HG03060 (cell line): ENCODE data around the gene PRR13.
"Not testable (repeated sequence)": the region's sequence is repeated elsewhere in the genome, so short reads cannot be mapped to it uniquely, and the experiment has no call there.

ENCODE experiments used
- ATAC-seq: cut with Tn5 transposase; IDR thresholded peaks from one replicate; pipeline ENCODE4 v1.9.1; 2021; ENCODE audit warnings: low read depth, moderate number of reproducible peaks; ENCODE audit not compliant: unreplicated experiment

PRR13 gene, protein sequence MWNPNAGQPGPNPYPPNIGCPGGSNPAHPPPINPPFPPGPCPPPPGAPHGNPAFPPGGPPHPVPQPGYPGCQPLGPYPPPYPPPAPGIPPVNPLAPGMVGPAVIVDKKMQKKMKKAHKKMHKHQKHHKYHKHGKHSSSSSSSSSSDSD

DNA sequence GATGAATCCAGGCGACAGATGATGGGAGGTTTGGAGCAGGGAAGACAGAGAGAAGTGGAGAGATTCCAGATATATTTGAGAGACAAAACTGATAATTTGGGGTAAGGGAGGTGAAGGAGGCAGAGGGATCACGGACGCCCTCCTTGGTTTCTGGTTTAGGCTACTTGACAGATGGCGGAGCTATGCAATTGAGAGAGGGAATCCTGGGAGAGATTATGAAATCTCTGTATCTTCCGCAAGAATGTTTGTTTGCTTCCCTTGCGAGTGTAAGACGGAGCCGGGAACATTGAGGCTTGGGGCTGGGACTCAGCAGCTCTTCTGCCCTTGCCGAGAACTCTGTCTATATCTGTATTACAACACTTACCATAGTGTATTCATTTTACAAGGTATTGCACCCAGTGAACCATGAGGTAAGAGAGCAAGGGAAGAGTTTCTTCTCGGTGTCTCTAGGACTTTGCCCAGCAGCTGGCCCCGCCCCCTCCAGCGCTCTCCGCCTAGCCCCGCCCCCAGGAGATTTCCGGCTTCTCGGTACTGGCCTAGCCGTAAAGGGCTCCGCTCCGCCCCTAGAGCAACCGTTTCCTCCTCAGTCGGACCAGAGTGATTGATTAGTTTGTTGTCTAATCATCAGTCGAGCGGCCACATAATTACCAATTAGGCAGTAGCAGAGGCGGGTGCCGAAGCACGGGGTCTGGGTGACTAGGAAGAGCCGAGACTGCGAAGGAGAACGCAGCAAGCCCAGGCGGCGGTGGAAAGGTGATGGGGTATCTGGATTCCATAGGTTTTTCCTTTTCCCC is at the start of gene PRR13:
PRR13 (plus strand) TSS at position 695 of the 794 bp plus-strand sequence. CDS start 981 bp downstream, outside the sequence.
- ATAC-seq = peak; percentile 94

DNA sequence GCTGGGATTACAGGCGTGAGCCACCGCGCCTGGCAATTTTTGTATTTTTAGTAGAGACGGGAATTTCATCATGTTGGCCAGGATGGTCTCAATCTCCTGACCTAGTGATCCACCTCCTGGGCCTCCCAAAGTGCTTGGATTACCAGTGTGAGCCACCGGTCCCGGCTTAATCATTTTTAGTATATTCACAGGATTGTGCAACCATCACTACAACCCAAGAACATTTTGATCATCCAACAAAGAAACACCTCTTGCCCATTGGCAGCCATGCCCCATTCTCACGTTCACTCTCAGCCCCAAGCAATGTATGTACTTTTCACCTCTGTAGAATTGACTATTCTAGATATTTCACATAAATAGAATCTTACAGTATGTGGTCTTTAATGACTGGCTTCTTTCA is 41.6 kb upstream of the PRR13 start:
- no peak for ATAC-seq

DNA sequence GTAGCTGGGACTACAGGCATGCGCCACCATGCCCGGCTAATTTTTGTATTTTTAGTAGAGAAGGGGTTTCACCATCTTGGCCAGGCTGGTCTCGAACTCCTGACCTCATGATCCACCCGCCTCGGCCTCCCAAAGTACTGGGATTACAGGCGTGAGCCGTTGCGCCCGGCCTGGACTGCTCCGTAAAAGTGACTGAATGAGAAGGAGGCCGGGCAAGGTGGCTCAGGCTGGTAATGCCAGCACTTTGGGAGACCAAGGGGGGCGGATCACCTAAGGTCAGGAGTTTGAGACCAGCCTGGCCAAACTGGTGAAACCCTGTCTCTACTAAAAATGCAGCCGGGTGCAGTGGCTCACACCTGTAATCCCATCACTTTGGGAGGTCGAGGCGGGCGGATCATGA is 39.2 kb upstream of the PRR13 start:
- not testable (repeated sequence) for ATAC-seq

DNA sequence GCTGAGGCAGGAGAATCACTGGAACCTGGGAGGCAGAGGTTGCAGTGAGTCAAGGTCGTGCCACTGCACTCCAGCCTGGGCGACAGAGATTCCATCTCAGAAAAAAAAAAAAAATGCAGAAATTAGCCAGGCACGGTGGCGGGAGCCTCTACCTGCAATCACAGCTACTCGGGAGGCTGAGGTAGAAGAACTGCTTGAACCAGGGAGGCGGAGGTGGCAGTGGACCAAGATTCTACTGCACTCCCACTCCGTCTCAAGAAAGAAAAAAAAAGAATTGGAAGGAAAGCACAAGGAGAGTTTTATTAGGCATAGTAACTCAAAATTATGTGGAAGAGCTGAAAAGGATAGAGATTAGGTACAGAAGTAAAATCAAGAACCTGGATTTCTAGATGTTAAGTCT is 38.7 kb upstream of the PRR13 start:
- no peak for ATAC-seq

DNA sequence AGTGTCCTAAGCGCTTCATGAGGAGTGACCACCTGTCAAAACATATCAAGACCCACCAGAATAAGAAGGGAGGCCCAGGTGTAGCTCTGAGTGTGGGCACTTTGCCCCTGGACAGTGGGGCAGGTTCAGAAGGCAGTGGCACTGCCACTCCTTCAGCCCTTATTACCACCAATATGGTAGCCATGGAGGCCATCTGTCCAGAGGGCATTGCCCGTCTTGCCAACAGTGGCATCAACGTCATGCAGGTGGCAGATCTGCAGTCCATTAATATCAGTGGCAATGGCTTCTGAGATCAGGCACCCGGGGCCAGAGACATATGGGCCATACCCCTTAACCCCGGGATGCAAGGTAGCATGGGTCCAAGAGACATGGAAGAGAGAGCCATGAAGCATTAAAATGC is 30.6 kb upstream of the PRR13 start:
- no peak for ATAC-seq

DNA sequence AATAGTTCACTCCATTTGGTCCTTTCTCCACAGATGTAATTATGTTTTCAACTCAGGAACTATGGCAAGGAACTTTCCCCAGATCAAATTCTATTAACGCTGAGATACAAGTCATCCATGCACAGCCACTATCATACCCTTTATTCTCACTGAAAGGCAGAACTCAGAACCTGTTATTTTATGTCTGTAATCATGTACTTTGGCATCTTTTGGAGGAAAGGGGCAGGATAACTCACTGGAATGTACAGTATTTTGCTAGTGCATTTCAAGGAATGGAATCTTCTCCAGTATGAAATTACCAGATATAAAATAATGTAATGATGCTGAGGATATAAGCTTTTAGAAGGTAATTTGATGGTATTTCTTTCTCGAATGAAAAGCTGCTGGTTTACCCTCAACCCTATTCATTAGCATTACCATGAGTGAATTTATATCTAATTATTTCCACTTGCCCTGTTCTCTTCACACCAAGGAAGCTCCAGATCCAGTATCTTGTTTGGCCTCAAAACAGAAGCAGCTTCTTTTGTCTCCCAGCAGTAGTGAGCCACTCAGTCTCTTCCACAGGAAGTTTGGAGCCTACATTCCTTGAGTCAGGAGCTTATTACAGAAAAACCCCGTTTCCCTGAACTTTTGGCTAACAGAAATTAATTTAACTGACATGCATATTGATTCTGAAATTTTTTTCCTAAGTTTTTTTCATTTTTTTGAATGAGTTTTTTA is 27.9 kb upstream of the PRR13 start:
- no peak for ATAC-seq

DNA sequence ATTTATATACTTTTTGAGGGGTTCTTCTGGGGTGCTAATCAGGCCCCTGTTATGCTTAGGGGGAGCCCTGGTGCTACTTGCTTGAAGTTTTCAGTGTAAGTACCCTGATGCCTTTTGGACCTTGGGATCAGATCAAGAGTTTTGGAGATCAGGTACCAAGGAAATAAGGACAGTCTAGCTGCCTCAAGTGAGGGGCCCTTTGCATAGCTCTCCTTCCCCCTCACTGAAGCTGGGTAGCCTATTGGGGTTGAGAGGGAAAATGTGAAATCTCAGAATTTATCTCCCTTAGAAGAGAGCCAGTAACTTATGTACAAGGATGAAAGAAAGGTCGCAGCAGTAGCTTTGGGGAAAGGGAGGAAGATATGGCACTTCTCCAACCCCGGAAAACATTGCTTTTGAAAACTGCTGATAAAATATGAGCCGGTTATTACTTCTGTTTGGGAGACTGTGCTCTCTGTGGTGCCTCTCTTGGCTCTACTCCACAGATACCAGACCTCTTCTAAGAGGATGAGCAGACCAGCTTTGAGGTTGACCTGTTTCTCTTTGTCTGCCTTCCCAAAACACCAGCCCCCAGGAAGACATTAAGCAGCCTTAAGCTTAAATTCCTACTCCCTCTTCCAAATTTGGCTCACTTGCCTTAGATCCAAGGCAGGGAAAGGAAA is 26.6 kb upstream of the PRR13 start:
- no peak for ATAC-seq

DNA sequence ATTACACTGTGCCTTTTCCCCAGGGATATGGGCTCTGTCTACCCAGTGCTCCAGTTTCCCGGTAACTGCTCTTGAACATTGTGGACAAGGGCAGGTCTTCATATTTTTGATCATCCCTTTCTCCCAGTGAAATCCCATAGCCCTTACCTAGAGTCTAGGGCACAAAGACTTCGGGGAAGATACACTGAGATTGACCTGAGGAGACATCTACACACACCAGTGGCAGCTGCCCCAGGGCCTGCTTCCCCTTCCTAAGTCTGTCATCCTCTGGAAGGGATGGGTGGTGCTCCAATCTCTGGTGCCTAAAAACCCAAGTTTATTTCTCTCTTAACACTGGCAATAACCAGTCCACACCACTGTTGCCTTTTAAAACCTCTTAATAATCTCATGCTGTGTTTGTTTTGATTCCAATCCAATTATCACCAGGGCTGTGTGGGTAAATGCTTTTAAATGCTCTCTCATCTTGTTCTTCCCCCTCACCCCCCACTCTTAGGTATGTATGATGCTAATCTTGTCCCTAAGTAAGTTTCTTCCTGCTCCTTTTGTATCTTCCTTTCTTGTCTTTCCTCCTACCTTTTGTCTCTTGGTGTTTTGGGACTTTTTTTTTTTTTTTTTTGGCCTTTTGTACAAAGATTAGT is 25.7 kb upstream of the PRR13 start:
- not testable (repeated sequence) for ATAC-seq

DNA sequence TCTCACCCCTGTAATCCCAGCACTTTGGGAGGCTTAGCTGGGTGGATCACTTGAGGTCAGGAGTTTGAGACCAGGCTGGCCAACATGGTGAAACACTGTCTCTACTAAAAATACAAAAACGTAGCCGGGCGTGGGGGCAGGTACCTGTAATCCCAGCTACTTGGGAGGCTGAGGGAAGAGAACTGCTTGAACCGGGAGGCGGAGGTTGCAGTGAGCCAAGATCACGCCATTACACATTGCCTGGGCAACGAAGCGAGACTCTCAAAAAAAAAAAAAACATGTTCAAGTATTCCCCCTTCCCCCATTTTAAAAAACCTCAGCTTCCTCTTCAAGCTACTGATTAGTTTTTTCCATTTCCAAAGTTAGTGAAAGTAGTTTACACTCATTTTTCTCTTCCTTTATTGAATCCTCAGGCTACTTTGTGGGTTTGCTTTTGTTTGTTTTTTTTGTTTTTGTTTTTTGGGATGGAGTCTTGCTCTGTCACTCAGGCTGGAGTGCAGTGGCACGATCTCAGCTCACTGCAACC is 24.2 kb upstream of the PRR13 start:
- not testable (repeated sequence) for ATAC-seq

DNA sequence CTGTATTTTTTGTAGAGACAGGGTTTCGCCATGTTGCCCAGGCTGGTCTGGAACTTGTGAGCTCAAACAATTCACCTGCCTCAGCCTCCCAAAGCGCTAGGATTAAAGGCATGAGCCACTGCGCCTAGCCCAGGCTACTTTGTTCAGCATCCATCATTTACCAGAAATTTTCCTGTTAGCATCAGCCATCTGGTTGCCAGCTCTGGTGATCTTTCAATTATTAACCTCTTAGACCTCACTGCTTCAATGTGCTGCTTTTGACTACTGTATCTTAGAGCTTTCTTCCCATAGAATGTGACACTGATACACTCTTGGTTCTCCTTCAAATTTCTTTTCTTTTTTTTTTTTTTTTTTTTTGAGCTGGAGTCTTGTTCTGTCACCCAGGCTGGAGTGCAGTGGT is 23.3 kb upstream of the PRR13 start:
- ATAC-seq = no peak

DNA sequence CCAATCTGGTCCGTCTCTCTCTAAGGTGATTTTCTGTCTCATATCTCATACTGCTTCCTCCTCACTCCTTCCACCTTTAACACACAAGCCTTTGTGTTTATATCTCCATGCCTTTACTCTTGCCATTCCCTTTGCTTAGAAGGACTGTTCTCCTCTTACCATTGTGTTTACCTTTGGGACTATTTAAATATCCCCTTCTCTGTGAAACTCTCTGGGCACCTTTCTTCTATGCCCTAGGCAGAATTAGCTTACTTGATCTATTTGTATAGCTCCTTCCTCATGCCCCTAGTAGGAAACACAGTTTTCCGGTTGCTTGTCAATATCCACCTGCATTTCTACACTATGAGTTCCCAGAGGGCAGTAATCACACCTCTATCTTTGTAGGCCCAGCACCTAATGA is 21.8 kb upstream of the PRR13 start:
- ATAC-seq = no peak

DNA sequence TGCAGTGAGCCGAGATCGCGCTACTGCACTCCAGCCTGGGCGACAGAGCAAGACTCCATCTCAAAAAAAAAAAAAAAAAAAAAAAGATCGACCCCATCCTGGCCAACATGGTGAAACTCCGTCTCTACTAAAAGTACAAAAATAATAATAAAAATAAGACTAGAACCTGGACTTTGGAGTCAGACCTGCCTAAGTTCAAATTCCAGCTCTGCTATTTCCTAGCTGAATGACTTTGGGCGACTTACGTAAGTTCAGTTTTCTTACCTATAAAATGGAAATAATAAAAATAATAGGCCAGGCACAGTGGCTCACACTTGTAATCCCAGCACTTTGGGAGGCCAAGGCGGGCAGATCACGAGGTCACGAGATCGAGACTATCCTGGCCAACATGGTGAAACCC is 19.3 kb upstream of the PRR13 start:
- ATAC-seq = not testable (repeated sequence)

DNA sequence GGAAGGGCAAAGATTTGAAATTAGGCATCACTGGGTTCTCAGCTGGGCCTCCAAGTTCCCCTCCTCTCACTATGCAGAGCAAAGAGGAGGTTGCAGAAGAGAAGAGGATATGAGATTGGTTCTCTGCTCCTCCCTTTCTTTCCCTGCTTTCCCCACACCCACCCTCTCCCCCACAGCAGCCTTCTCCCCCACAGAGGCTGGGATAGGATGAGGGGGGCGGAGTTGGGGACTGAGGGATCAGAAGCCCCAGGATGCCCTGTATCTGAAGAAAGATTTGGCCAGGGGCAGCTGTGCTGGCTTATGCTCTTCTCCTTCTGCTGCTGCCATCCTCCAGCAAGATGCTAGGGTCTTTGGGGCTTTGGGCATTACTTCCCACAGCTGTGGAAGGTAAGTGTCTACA is 17.9 kb upstream of the PRR13 start, which contains the start of gene AMHR2:
AMHR2 (plus strand) TSS at position 259 of the 400 bp plus-strand sequence; CDS start at position 339, 80 bp downstream.
- no peak for ATAC-seq

DNA sequence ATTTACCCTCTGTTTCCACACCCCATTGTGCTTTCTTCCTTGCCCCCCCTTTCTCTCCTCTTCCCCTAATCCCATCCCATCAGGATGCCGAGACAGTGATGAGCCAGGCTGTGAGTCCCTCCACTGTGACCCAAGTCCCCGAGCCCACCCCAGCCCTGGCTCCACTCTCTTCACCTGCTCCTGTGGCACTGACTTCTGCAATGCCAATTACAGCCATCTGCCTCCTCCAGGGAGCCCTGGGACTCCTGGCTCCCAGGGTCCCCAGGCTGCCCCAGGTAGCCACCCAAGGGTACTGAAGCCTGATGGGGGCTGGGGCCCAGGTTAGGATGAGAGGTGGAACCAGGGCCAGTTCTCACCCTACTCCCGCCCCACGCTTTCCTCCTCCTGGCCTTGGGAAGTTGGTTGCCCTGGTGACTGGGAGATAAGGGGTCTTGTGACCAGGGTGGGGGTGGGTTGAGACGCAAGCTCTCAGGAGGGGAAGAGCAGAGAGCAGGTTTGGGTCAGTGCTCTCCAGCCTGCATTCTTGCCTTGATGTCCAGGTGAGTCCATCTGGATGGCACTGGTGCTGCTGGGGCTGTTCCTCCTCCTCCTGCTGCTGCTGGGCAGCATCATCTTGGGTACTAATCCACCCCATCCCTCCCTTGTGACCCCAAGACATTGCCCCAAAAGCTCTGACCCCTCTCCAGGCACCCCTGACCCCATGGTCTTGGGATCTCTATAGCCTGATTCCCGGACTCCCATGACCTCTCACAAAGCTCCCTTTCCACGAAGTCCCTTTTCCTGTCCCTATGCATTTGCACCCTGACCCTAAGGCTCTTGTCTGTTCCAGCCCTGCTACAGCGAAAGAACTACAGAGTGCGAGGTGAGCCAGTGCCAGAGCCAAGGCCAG is 16.7 kb upstream of the PRR13 start:
- no peak for ATAC-seq

DNA sequence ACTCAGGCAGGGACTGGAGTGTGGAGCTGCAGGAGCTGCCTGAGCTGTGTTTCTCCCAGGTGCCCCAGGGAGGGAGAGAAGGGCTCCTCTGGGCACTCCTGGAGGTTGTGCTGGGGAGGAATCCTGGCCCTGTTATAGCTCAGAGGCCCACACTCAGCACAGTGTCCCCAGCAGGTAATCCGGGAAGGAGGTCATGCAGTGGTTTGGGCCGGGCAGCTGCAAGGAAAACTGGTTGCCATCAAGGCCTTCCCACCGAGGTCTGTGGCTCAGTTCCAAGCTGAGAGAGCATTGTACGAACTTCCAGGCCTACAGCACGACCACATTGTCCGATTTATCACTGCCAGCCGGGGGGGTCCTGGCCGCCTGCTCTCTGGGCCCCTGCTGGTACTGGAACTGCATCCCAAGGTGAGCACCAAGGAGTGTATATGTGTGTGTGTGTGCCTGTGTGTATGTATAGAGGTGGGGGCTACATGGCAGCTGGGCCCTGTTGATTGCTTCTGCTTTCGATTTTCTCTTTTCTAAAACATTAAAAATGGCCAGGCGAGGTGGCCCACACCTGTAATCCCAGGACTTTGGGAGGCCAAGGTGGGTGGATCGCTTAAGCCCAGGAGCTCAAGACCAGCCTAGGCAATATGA is 15.9 kb upstream of the PRR13 start:
- no peak for ATAC-seq

DNA sequence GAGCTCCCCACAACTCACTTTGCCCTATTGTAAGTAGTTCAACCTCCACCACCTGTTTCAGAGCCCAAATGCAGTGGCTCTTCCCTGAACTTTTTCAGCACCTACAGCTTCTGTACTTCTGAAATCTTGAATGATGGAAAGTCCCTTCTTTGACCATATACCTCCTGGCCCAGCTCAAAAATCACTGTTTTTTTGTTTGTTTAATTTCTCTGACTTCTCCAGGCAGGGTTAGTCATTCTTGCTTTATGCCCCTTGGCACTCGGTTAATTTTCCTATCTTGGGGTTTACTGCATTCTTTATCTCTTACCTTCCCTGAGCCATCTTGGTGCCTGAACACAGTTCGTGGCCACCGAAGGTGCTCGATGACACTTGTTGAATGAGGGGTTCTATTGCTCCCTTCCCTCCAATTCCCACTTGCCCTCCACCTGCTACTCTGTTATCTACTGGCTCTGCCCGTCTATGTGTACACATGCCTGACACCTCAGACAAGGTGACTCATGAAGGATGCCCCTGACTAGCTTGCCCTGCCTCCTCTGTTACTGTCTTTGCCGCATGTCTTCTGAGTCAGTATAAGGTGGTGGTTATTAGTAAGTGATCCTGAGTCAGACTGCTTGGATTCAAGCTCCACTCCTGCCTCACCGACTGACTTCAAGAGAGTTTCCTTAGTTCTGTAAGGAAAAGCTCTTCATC is 13.5 kb upstream of the PRR13 start:
- no peak for ATAC-seq

DNA sequence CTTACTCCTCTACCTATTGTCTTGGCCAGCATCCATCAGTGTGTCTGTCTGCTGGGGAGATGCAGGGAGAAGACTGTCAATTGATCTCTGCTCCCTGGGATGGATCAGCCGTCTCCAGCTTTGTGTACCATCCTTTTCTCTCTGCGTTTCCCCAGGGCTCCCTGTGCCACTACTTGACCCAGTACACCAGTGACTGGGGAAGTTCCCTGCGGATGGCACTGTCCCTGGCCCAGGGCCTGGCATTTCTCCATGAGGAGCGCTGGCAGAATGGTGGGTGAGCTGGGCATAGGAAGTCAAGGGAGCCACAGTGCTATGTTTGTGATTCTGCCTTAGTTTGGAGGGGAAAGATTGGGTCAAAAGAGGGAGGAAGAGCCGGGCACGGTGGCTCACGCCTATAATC is 12.8 kb upstream of the PRR13 start:
- ATAC-seq = no peak

DNA sequence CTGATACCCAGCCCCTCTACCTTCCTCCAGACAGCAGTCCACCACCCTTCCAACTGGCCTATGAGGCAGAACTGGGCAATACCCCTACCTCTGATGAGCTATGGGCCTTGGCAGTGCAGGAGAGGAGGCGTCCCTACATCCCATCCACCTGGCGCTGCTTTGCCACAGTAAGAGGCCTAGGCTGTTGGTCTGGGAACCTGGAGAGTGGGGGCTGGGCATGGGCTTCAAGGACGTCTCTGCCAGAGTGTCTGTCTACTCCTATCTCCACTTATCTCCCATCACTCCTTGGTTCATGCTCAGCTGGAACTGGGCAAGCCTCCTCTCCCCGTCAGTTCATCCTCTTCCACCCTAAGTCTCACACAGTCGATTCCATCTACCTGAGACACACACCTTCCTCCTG is 11.4 kb upstream of the PRR13 start:
- no peak for ATAC-seq
